ENCODE measurements around the gene HIRA. TPM values are rescaled to one million over a fixed set of nuclear protein-coding genes. Genes with fewer than 3 reads are reported as not detected.
"Not testable (repeated sequence)": the region's sequence is repeated elsewhere in the genome, so short reads cannot be mapped to it uniquely, and the experiment has no call there.

The HIRA gene
- polyA plus RNA-seq, 1 experiment: 17.1 TPM

GRCh38 chr22:19317865-19318264 lies 113.7 kb downstream of the HIRA start:
- no peak for TF ChIP-seq CTCF (IDR thresholded peaks at IDR 0.05; ENCODE audit: low read depth, low read length)
- Histone ChIP-seq H3K9me3 (ENCODE audit: control insufficient read depth, insufficient read depth, low read length) (peaks cover 18% of the 10 kb centered on the region), H3K27me3 (ENCODE audit: control insufficient read depth, insufficient read depth, low read length) (no peaks in the 10 kb centered on the region), H3K4me3 (ENCODE audit: low read depth, low read length) (no peak overlapping the region), H3K27ac (ENCODE audit: low read depth, low read length) (no peak overlapping the region)
- CTCF ChIA-PET: no interaction called here
- DNase-seq (ENCODE audit: low read depth, low spot score): no peak
- POLR2A ChIA-PET: no interaction called here

- ChIA-PET POLR2A (no interaction called here), CTCF (interaction anchor here (0.6 kb wide), 1 partner anchor 128 kb away, joined by 3 read pairs; no protein-coding TSS in a partner anchor)
- no peak for TF ChIP-seq CTCF (IDR thresholded peaks at IDR 0.05; ENCODE audit: low read depth, low read length)
- Histone ChIP-seq H3K27ac (ENCODE audit: low read depth, low read length) (no peak overlapping the region), H3K4me3 (ENCODE audit: low read depth, low read length) (no peak overlapping the region), H3K9me3 (ENCODE audit: control insufficient read depth, insufficient read depth, low read length) (no peaks in the 10 kb centered on the region), H3K27me3 (ENCODE audit: control insufficient read depth, insufficient read depth, low read length) (no peaks in the 10 kb centered on the region)
- DNase-seq (ENCODE audit: low read depth, low spot score): no peak
These were observed 123.7 kb downstream of the HIRA start for GRCh38 chr22:19307872-19308271.

- H3K4me3 ChIP-seq (ENCODE audit: low read depth, low read length); DNase-seq (ENCODE audit: low read depth, low spot score); CTCF ChIA-PET; H3K27me3 ChIP-seq (ENCODE audit: control insufficient read depth, insufficient read depth, low read length); H3K9me3 ChIP-seq (ENCODE audit: control insufficient read depth, insufficient read depth, low read length); POLR2A ChIA-PET; H3K27ac ChIP-seq (ENCODE audit: low read depth, low read length): not testable (repeated sequence)
These were observed 125.0 kb downstream of the HIRA start for GRCh38 chr22:19306535-19306934.

GRCh38 chr22:19304547-19304946 lies 127.0 kb downstream of the HIRA start:
- DNase-seq (ENCODE audit: low read depth, low spot score): no peak
- ChIA-PET CTCF (no interaction called here), POLR2A (no interaction called here)
- Histone ChIP-seq H3K4me3 (ENCODE audit: low read depth, low read length) (no peak overlapping the region), H3K27me3 (ENCODE audit: control insufficient read depth, insufficient read depth, low read length) (no peaks in the 10 kb centered on the region), H3K27ac (ENCODE audit: low read depth, low read length) (no peak overlapping the region), H3K9me3 (ENCODE audit: control insufficient read depth, insufficient read depth, low read length) (no peaks in the 10 kb centered on the region)
- TF ChIP-seq CTCF (IDR thresholded peaks at IDR 0.05; ENCODE audit: low read depth, low read length): no peak

GRCh38 chr22:19303785-19304184 lies 127.7 kb downstream of the HIRA start:
- no peak overlapping the region for H3K4me3 ChIP-seq (ENCODE audit: low read depth, low read length)

More at GRCh38 chr22:19303785-19304184, 127.7 kb downstream of the HIRA start:
- H3K27me3 ChIP-seq (ENCODE audit: control insufficient read depth, insufficient read depth, low read length): no peaks in the 10 kb centered on the region
- CTCF ChIA-PET: no interaction called here
- no peak for TF ChIP-seq CTCF (IDR thresholded peaks at IDR 0.05; ENCODE audit: low read depth, low read length)
- DNase-seq (ENCODE audit: low read depth, low spot score): no peak
- no peaks in the 10 kb centered on the region for H3K9me3 ChIP-seq (ENCODE audit: control insufficient read depth, insufficient read depth, low read length)
- H3K27ac ChIP-seq (ENCODE audit: low read depth, low read length): no peak overlapping the region
- POLR2A ChIA-PET: interaction anchor here (0.6 kb wide), 1 partner anchor 26 kb away, joined by 3 read pairs; no protein-coding TSS in a partner anchor
